ENCODE measurements around the gene KRT3.

DNA sequence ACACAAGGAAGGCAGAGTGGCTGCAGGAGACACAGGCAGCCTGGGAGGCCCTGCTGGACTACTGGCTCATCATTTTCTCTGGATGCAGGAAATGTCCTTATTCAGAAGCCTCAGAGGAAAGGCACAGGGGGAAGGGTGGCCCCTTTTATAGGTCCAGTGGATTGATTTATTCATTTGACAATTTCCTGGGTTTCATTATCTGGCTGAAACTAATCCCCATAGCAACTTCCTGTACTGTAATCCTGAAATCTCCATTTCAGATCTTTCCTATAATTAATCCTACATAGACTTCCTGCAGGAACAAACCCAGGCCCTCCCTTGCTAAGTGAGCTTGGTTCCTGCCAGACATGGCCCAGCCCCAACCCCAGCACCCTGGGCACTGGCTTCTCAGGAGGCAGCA lies 41.8 kb downstream of the KRT3 start:
- TF ChIP-seq, protein P1, sequence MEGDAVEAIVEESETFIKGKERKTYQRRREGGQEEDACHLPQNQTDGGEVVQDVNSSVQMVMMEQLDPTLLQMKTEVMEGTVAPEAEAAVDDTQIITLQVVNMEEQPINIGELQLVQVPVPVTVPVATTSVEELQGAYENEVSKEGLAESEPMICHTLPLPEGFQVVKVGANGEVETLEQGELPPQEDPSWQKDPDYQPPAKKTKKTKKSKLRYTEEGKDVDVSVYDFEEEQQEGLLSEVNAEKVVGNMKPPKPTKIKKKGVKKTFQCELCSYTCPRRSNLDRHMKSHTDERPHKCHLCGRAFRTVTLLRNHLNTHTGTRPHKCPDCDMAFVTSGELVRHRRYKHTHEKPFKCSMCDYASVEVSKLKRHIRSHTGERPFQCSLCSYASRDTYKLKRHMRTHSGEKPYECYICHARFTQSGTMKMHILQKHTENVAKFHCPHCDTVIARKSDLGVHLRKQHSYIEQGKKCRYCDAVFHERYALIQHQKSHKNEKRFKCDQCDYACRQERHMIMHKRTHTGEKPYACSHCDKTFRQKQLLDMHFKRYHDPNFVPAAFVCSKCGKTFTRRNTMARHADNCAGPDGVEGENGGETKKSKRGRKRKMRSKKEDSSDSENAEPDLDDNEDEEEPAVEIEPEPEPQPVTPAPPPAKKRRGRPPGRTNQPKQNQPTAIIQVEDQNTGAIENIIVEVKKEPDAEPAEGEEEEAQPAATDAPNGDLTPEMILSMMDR (IDR thresholded peaks at IDR 0.05; ENCODE audit: low read length), result no peak
- TF ChIP-seq EZH2phosphoT487 (IDR thresholded peaks at IDR 0.05; ENCODE audit: low read length) (no peak), EZH2 (optimal IDR thresholded peaks at IDR 0.05; ENCODE audit: low read depth, low read length) (no peak)

All from MM.1S (cell line).